Amniotic epithelial cell (primary cell): ENCODE results near the gene APAF1.

Source experiments
- DNase-seq: peaks from one replicate; pipeline ENCODE4 v3.0.0-alpha.2; 2010; ENCODE audit warnings: low read depth

Gene APAF1

DNA sequence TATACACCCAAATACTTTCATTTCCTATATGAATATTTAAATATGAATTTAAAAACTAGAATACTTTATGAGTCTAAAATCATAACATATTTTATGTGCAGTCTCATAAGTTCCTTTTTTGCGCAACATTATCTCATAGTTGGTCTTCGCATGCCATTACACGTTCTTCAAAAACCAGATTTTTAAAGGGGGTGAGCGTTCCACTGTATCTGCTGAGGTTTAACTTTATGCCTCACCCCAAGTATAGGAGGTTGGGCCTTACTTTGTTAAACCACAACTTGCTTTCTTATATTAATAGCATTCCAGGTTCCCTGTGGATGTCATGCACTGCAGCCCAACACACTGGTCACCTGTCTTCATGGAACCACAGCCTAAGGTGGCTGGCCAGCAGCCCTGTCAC, 118.6 kb downstream of the APAF1 start:
- DNase-seq: no peak

DNA sequence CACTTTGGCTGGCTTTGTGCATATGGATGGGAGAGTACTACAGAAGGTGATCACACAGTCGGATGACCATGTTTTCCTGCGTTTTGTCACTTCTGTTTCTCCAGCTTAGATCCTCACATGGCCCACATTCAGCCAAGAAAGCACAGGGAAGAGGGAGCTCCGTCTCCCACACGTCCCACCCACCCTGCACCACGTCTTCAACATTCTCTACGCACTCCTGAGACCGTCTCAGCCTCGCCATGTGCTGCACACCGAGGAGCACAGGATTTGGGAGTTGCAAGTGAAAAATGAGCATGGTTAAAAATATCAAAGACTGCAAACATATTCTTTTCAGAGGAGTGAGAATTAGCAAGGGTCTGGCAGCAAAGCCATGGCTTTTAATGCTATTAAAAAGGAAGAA, 122.2 kb downstream of the APAF1 start:
- DNase-seq: no peak

DNA sequence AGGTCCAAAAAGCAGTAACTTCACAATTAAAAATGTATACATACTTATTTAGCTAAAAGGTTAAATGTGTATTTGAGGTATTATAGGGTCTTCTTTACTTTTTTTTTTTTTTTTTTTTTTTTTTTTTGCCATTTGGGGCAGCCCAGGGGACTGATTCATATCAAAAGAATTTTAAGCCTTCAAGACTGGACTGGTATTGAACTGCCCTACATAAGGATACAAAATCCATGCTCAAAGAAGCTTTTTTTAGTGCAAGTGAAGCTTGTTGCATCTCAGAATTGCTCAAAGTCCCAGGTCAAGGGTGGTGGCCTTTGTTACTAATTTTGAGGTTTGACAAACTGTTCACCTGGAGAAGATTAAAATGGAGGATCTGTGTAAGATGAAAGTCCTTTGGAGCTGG, 124.0 kb downstream of the APAF1 start:
- no peak for DNase-seq

DNA sequence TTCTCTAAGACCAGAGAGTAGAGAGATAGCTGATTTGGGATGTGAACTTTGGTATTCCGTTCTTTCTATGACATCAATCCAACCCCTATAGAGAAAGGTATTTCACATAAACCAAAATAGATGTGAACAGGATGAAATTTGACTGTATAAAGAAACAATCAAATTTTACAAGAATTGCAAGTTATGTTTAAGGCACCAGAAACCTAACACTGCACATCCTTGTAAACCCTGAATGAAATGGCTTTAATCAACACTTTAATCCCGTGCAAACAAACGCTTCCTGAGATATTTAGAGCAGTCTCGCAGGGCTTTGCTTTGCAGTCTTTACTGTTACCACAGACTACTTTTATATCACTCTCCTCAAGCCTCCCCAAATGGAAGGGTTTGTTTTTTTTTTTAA, 125.1 kb downstream of the APAF1 start:
- no peak for DNase-seq

DNA sequence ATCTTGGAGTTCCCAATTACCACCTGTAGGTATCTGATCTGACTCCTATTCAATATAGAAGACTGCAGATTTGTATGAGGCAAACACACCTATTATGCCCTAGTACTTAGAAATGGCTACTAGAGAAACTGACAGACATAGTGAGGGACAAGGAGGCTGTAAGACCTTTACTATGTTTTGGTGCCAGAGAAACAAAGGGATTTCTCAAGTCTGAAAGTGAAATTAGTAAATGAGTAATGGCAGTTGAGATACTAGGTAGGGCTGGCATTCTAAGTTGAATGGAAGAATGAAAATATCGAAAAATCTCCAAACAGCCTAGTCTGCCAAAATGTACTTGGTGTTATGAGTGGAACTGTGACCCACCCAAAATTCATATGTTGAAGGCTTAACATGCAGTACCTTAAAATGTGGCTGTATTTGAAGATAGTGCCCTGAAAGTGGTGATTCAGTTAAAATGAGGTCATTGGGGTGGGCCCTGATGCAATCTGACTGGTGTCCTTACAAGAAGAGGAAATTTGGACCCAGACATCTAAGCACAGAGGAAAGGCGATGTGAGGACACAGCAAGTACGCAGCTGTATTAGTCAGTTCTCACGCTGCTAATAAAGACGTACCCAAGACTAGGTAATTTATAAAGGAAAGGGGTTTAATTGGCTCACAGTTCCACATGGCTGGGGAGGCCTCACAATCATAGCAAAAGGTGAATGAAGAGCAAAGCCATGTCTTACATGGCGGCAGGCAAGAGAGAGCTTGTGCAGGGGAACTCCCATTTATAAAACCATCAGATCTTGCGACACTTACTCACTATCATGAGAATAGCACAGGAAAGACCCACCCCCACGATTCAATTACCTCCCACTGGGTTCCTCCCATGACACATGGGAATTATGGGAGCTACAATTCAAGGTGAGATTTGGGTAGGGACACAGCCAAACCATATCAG, 127.0 kb downstream of the APAF1 start:
- DNase-seq: no peak

DNA sequence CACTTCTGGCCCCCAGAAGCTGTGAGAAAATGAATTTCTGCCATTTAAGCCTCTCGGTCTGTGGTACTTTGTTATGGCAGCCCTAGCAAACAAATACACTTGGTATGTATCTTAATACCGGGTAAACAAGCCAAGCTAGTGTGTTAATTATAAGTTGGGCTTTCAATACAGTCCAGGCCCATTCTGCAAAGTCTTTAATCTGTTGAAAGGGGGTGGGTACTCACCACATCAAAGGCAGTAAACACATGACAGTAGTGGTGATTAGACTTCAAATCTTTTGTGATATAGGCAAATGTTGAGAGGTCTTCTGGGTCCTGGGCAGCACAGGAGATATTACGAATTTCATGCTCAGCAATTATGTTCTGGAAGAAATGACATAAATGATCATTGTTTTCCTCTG, 127.7 kb downstream of the APAF1 start:
- DNase-seq: no peak

DNA sequence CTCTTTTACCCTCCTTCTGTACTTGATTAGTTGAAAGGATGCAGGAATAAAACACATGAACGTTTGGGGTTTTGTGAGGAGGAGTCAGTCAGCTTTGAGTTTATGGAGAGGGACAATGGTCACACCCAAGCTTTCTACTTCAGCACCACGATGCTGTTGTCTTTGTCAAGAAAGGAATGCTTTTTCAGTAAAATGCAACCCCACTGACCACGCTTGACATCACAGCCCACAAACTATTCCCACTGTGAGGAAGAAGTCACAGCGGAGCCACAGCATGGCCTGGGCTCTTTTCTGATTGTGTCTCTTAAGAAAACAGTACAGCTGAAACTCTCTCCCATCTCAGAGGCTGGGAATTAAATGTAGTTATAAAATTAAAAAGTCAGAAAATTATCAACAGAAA, 135.2 kb downstream of the APAF1 start:
- DNase-seq: no peak

DNA sequence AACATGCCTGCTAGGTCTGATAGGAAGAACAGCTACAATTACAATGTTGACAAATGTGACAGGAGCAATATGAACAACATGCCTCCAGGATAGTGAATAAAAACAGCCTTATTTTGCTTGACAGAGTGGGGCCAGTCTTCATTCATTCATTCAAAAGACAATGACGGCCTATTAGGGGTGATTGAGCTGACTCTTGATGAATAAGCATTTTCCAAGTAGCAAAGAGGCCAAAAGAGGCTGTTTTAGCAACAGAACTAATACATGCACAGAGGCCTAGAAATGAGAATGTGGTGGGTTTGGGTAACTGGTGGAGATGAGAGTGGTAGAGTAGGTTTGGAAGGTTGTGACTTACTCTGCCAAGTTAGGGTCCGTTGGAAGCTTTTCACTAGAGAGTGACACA, 138.3 kb downstream of the APAF1 start:
- no peak for DNase-seq
